ENCODE results near the gene SHPK. TPM values are rescaled to one million over a fixed set of nuclear protein-coding genes. Genes with fewer than 3 reads are reported as not detected.

The SHPK gene
- total RNA-seq, 1 experiment from 2014 or later, result 8.4 TPM

GRCh38 chr17:3683054-3683511 is 47.0 kb upstream of the SHPK start:
- CTCF ChIA-PET, result interaction anchor here (0.5 to 0.8 kb wide), 4 partner anchors 51 to 662 kb away, joined by 3 to 6 read pairs (median 4); no protein-coding TSS in a partner anchor

GRCh38 chr17:3682033-3682432 is 46.0 kb upstream of the SHPK start:
- Histone ChIP-seq H3K27ac (ENCODE audit: low read length) (no peak overlapping the region), H3K4me1 (ENCODE audit: control insufficient read depth, insufficient read depth, low read length) (no peaks in the 10 kb centered on the region), H3K4me3 (ENCODE audit: low read depth in 2 of 2, low read length in 2 of 2) (no peak overlapping the region), H3K27me3 (ENCODE audit: control insufficient read depth, insufficient read depth, low read length) (no peaks in the 10 kb centered on the region), H3K36me3 (ENCODE audit: control insufficient read depth, insufficient read depth, low read length) (no peaks in the 10 kb centered on the region), H3K9me3 (ENCODE audit: control insufficient read depth, insufficient read depth, low read depth, low read length) (no peaks in the 10 kb centered on the region)
- TF ChIP-seq CTCF (IDR thresholded peaks at IDR 0.05) (no peak), REST (IDR thresholded peaks at IDR 0.05; ENCODE audit: insufficient read depth in 1 of 2, low read depth in 2 of 2, low read length in 1 of 2) (no peak), SIN3A (IDR thresholded peaks at IDR 0.05; ENCODE audit: borderline replicate concordance, insufficient read depth, low read depth, low read length) (no peak), POLR2AphosphoS5 (IDR thresholded peaks at IDR 0.05; ENCODE audit: low read depth, low read length) (no peak), TCF7L2 (IDR thresholded peaks at IDR 0.05; ENCODE audit: low read depth, low read length) (no peak)
- no TSS peak for BruUV-seq (replicated peaks)
- DNase-seq (ENCODE audit: low read depth, low spot score), result no peak
- no peak for ATAC-seq
- ChIA-PET CTCF (interaction anchor here (0.8 kb wide), 1 partner anchor 52 kb away, joined by 3 read pairs; no protein-coding TSS in a partner anchor), POLR2A (no interaction called here)
- in situ Hi-C loops (cut with HindIII; ENCODE audit: low pct_unique_long_range_greater_than_20kb, low sequenced_read_pairs), result no loop called here
- intact Hi-C loops (cut with micrococcal nuclease; ENCODE audit: unreplicated experiment), result no loop called here

More at GRCh38 chr17:3683054-3683511, 47.0 kb upstream of the SHPK start:
- in situ Hi-C loops (cut with HindIII; ENCODE audit: low pct_unique_long_range_greater_than_20kb, low sequenced_read_pairs), result no loop called here
- Histone ChIP-seq H3K4me3 (ENCODE audit: low read depth in 2 of 2, low read length in 2 of 2) (no peak overlapping the region), H3K9me3 (ENCODE audit: control insufficient read depth, insufficient read depth, low read depth, low read length) (no peaks in the 10 kb centered on the region), H3K27ac (ENCODE audit: low read length) (no peak overlapping the region), H3K27me3 (ENCODE audit: control insufficient read depth, insufficient read depth, low read length) (no peaks in the 10 kb centered on the region), H3K36me3 (ENCODE audit: control insufficient read depth, insufficient read depth, low read length) (no peaks in the 10 kb centered on the region), H3K4me1 (ENCODE audit: control insufficient read depth, insufficient read depth, low read length) (no peaks in the 10 kb centered on the region)
- POLR2A ChIA-PET, result no interaction called here
- TF ChIP-seq CTCF (IDR thresholded peaks at IDR 0.05), result peak; percentile 97
- no peak for TF ChIP-seq SIN3A (IDR thresholded peaks at IDR 0.05; ENCODE audit: borderline replicate concordance, insufficient read depth, low read depth, low read length)
- no peak for TF ChIP-seq POLR2AphosphoS5 (IDR thresholded peaks at IDR 0.05; ENCODE audit: low read depth, low read length)
- DNase-seq (ENCODE audit: low read depth, low spot score) (peak; percentile 60), ATAC-seq (peak; percentile 85)
- no TSS peak for BruUV-seq (replicated peaks)
- intact Hi-C loops (cut with micrococcal nuclease; ENCODE audit: unreplicated experiment), result no loop called here

All from Panc1 (cell line).